WERI-Rb-1 (cell line): ENCODE results near the gene SLC23A2.

Source experiments
- DNase-seq: peaks from one replicate; pipeline ENCODE4 v3.0.0-alpha.2; 2020
- H3K27ac ChIP-seq: fragments of 250-450 bp; sonication (Bioruptor Pico); 2 replicates; pipeline ENCODE4 v1.5.1; 2020; ENCODE audit warnings: mild to moderate bottlenecking, moderate library complexity
- H3K27me3 ChIP-seq: fragments of 250-450 bp; sonication (Bioruptor Pico); 2 replicates; pipeline ENCODE4 v1.5.1; 2021; ENCODE audit warnings: mild to moderate bottlenecking, low read depth, moderate library complexity; ENCODE audit not compliant: insufficient read depth, severe bottlenecking
- H3K36me3 ChIP-seq: fragments of 250-450 bp; sonication (Bioruptor Pico); 2 replicates; pipeline ENCODE4 v1.5.1; 2020; ENCODE audit warnings: mild to moderate bottlenecking, moderate library complexity
- H3K4me3 ChIP-seq: 2 replicates; pipeline ENCODE4 v1.5.1; 2011; ENCODE audit warnings: low read depth, mild to moderate bottlenecking, control low read depth, low read length
- H3K9me3 ChIP-seq: fragments of 250-450 bp; sonication (Bioruptor Pico); 2 replicates; pipeline ENCODE4 v1.5.1; 2021; ENCODE audit warnings: mild to moderate bottlenecking, moderate library complexity; ENCODE audit not compliant: severe bottlenecking
- CTCF ChIP-seq: IDR thresholded peaks from 2 replicates; pipeline ENCODE4 v1.5.1; 2011; ENCODE audit warnings: low read depth, mild to moderate bottlenecking, control low read depth, inconsistent platforms, low read length

Gene SLC23A2

GRCh38 chr20:4833074-4833728 is 168.1 kb downstream of the SLC23A2 start:
- Histone ChIP-seq H3K27ac (no peak overlapping the region), H3K36me3 (no peaks in the 10 kb centered on the region), H3K9me3 (no peaks in the 10 kb centered on the region), H3K27me3 (no peaks in the 10 kb centered on the region), H3K4me3 (no peak overlapping the region)
- DNase-seq: no peak
- no peak for TF ChIP-seq CTCF

GRCh38 chr20:4832469-4832868 is 168.8 kb downstream of the SLC23A2 start:
- H3K36me3 ChIP-seq: no peaks in the 10 kb centered on the region
- no peak overlapping the region for H3K4me3 ChIP-seq
- H3K27me3 ChIP-seq: no peaks in the 10 kb centered on the region
- H3K9me3 ChIP-seq: no peaks in the 10 kb centered on the region
- DNase-seq: no peak
- no peak overlapping the region for H3K27ac ChIP-seq
- no peak for TF ChIP-seq CTCF

GRCh38 chr20:4830696-4831095 is 170.6 kb downstream of the SLC23A2 start:
- H3K36me3 ChIP-seq: no peaks in the 10 kb centered on the region
- H3K9me3 ChIP-seq: no peaks in the 10 kb centered on the region
- no peaks in the 10 kb centered on the region for H3K27me3 ChIP-seq
- no peak for DNase-seq
- TF ChIP-seq CTCF: no peak
- H3K4me3 ChIP-seq: no peak overlapping the region
- no peak overlapping the region for H3K27ac ChIP-seq

GRCh38 chr20:4830259-4830658 is 171.1 kb downstream of the SLC23A2 start:
- no peak for DNase-seq
- Histone ChIP-seq H3K27me3 (no peaks in the 10 kb centered on the region), H3K9me3 (no peaks in the 10 kb centered on the region), H3K27ac (no peak overlapping the region), H3K36me3 (no peaks in the 10 kb centered on the region), H3K4me3 (no peak overlapping the region)
- no peak for TF ChIP-seq CTCF

- DNase-seq: no peak
- Histone ChIP-seq H3K4me3 (no peak overlapping the region), H3K27me3 (no peaks in the 10 kb centered on the region), H3K36me3 (no peaks in the 10 kb centered on the region), H3K9me3 (no peaks in the 10 kb centered on the region), H3K27ac (no peak overlapping the region)
- no peak for TF ChIP-seq CTCF
Observed at GRCh38 chr20:4829514-4830215, 171.6 kb downstream of the SLC23A2 start.
